Panc1 (cell line): ENCODE data around the gene OR1I1. TPM values are rescaled to one million over a fixed set of nuclear protein-coding genes. Genes with fewer than 3 reads are reported as not detected.

ENCODE experiments used
- ATAC-seq: fragments of 200-7000 bp; cut with Tn5 transposase; 2 replicates; pipeline ENCODE4 v1.9.1; 2020; ENCODE audit warnings: mild to moderate bottlenecking, moderate library complexity
- BruUV-seq: library from RNA; stranded (reverse); fragments of 400-500 nt; replicated peaks from 2 replicates; lab custom pipeline; 2021; lab: Mats Ljungman, UMichigan
- CTCF ChIA-PET: fragments of 300-600 bp; sonication (Branson Sonifier 250); formaldehyde crosslinking; loops from one replicate; lab custom pipeline; 2022; ENCODE audit warnings: antibody characterized with exemption; lab: Charles Lee
- POLR2A ChIA-PET: fragments of 300-600 bp; sonication (Branson Sonifier 250); formaldehyde crosslinking; loops from one replicate; lab custom pipeline; 2022; ENCODE audit warnings: antibody characterized with exemption; lab: Charles Lee
- DNase-seq: peaks from one replicate; pipeline ENCODE4 v3.0.0-alpha.2; 2010; ENCODE audit warnings: low read depth, low spot score
- H3K27ac ChIP-seq: 2 replicates; pipeline ENCODE4 v1.5.1; 2011; ENCODE audit warnings: mild to moderate bottlenecking, low read length, inconsistent platforms
- H3K27me3 ChIP-seq: fragments of 200-500 bp; sonication (Bioruptor generic); 2 replicates; pipeline ENCODE4 v1.6.0; 2014; ENCODE audit warnings: low read length, inconsistent platforms; ENCODE audit not compliant: control insufficient read depth, insufficient read depth
- H3K36me3 ChIP-seq: fragments of 200-500 bp; sonication (Bioruptor generic); 2 replicates; pipeline ENCODE4 v1.5.1; 2014; ENCODE audit warnings: inconsistent platforms, mild to moderate bottlenecking, low read length, moderate library complexity; ENCODE audit not compliant: control insufficient read depth, insufficient read depth
- H3K4me1 ChIP-seq: 2 replicates; pipeline ENCODE4 v1.5.1; 2011; ENCODE audit warnings: inconsistent platforms, mild to moderate bottlenecking, low read length, moderate library complexity; ENCODE audit not compliant: control insufficient read depth, insufficient read depth
- H3K4me3 ChIP-seq, 2 experiments: 2 replicates each; pipeline ENCODE4 v1.5.1; 2011 to 2012; ENCODE audit warnings: low read depth in 2 of 2, low read length in 2 of 2, mild to moderate bottlenecking in 2 of 2, inconsistent platforms in 1 of 2, moderate library complexity in 1 of 2
- H3K9me3 ChIP-seq: fragments of 200-500 bp; sonication (Bioruptor generic); 2 replicates; pipeline ENCODE4 v1.5.1; 2014; ENCODE audit warnings: low read depth, mild to moderate bottlenecking, inconsistent platforms, low read length, moderate library complexity; ENCODE audit not compliant: control insufficient read depth, insufficient read depth
- POLR2AphosphoS5 ChIP-seq: IDR thresholded peaks from 2 replicates; pipeline ENCODE4 v1.6.1; 2012; ENCODE audit warnings: mild to moderate bottlenecking, low read depth, low read length, moderate library complexity
- SIN3A ChIP-seq: IDR thresholded peaks from 2 replicates; pipeline ENCODE4 v1.6.1; 2012; ENCODE audit warnings: low read depth, mild to moderate bottlenecking, low read length, moderate library complexity, borderline replicate concordance; ENCODE audit not compliant: insufficient read depth
- TCF7L2 ChIP-seq: IDR thresholded peaks from 2 replicates; pipeline ENCODE4 v1.6.1; 2011; ENCODE audit warnings: mild to moderate bottlenecking, low read depth, low read length, inconsistent platforms
- in situ Hi-C: cut with HindIII; loops from 2 replicates; pipeline ENCODE4 v1.10.0; 2016; ENCODE audit warnings: low sequenced_read_pairs, low pct_unique_long_range_greater_than_20kb
- intact Hi-C: fragments of 100-400 bp; cut with micrococcal nuclease; formaldehyde crosslinking; loops from one replicate; pipeline ENCODE4 v1.10.0; 2022; ENCODE audit not compliant: unreplicated experiment
- total RNA-seq: library from RNA; stranded (reverse); gene quantifications from one replicate; pipeline ENCODE4 v1.2.1, GENCODE V29; 2021; ENCODE audit not compliant: unreplicated experiment
- TF ChIP-seq, protein P1 (sequence below): fragments of 450-650 bp; IDR thresholded peaks from 2 replicates; pipeline ENCODE4 v1.5.1; 2017; ENCODE audit warnings: mild to moderate bottlenecking
- TF ChIP-seq, protein P2 (sequence below), 2 experiments: IDR thresholded peaks; 2 replicates each; pipeline ENCODE4 v1.6.1; 2011 to 2012; ENCODE audit warnings: low read depth in 2 of 2, control low read depth in 1 of 2, low read length in 1 of 2, mild to moderate bottlenecking in 1 of 2, moderate library complexity in 1 of 2; ENCODE audit not compliant: insufficient read depth in 1 of 2

OR1I1 gene
- total RNA-seq, 1 experiment from 2014 or later, result not detected

GRCh38 chr19:15141143-15141542 lies 59.1 kb downstream of the OR1I1 start:
- ATAC-seq (no peak), DNase-seq (no peak)
- H3K4me1 ChIP-seq, result no peaks in the 10 kb centered on the region
- peaks cover 6% of the 10 kb centered on the region; the same call in 1 of the 2 replicates for H3K9me3 ChIP-seq
- CTCF ChIA-PET, result no interaction called here
- H3K27me3 ChIP-seq, result no peaks in the 10 kb centered on the region
- in situ Hi-C loops (no loop called here), intact Hi-C loops (no loop called here)
- H3K27ac ChIP-seq, result no peak overlapping the region
- H3K4me3 ChIP-seq, result no peak overlapping the region
- no peak for TF ChIP-seq TCF7L2
- TF ChIP-seq, protein P1, sequence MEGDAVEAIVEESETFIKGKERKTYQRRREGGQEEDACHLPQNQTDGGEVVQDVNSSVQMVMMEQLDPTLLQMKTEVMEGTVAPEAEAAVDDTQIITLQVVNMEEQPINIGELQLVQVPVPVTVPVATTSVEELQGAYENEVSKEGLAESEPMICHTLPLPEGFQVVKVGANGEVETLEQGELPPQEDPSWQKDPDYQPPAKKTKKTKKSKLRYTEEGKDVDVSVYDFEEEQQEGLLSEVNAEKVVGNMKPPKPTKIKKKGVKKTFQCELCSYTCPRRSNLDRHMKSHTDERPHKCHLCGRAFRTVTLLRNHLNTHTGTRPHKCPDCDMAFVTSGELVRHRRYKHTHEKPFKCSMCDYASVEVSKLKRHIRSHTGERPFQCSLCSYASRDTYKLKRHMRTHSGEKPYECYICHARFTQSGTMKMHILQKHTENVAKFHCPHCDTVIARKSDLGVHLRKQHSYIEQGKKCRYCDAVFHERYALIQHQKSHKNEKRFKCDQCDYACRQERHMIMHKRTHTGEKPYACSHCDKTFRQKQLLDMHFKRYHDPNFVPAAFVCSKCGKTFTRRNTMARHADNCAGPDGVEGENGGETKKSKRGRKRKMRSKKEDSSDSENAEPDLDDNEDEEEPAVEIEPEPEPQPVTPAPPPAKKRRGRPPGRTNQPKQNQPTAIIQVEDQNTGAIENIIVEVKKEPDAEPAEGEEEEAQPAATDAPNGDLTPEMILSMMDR, result no peak
- TF ChIP-seq, protein P2, sequence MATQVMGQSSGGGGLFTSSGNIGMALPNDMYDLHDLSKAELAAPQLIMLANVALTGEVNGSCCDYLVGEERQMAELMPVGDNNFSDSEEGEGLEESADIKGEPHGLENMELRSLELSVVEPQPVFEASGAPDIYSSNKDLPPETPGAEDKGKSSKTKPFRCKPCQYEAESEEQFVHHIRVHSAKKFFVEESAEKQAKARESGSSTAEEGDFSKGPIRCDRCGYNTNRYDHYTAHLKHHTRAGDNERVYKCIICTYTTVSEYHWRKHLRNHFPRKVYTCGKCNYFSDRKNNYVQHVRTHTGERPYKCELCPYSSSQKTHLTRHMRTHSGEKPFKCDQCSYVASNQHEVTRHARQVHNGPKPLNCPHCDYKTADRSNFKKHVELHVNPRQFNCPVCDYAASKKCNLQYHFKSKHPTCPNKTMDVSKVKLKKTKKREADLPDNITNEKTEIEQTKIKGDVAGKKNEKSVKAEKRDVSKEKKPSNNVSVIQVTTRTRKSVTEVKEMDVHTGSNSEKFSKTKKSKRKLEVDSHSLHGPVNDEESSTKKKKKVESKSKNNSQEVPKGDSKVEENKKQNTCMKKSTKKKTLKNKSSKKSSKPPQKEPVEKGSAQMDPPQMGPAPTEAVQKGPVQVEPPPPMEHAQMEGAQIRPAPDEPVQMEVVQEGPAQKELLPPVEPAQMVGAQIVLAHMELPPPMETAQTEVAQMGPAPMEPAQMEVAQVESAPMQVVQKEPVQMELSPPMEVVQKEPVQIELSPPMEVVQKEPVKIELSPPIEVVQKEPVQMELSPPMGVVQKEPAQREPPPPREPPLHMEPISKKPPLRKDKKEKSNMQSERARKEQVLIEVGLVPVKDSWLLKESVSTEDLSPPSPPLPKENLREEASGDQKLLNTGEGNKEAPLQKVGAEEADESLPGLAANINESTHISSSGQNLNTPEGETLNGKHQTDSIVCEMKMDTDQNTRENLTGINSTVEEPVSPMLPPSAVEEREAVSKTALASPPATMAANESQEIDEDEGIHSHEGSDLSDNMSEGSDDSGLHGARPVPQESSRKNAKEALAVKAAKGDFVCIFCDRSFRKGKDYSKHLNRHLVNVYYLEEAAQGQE (IDR thresholded peaks at IDR 0.05; ENCODE audit: insufficient read depth in 1 of 2, low read depth in 2 of 2, low read length in 1 of 2), result no peak
- TF ChIP-seq POLR2AphosphoS5, result no peak
- no peak for TF ChIP-seq SIN3A
- POLR2A ChIA-PET, result no interaction called here
- H3K36me3 ChIP-seq, result no peaks in the 10 kb centered on the region
- no TSS peak for BruUV-seq

DNA sequence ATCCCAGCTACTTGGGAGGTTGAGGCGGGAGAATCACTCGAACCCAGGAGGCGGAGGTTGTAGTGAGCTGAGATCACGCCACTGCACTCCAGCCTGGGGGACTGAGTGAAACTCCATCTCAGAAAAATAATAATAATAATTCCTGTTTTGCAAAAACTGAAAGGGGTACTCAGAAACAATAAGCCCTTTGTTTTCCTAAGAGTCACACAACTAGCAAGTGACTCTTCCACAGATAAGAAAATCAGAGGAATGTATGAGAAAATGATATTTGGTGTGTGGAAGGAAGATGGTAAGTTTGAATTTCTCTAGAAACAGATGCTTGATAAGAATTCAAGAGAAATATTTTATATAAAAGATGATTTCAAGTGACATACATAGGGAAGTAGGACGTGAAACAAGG lies 60.3 kb downstream of the OR1I1 start:
- Histone ChIP-seq H3K9me3 (peaks cover 6% of the 10 kb centered on the region; the same call in 1 of the 2 replicates), H3K27me3 (no peaks in the 10 kb centered on the region), H3K27ac (no peak overlapping the region), H3K4me1 (no peaks in the 10 kb centered on the region), H3K4me3 (no peak overlapping the region), H3K36me3 (no peaks in the 10 kb centered on the region)
- TF ChIP-seq SIN3A (no peak), TCF7L2 (no peak), POLR2AphosphoS5 (no peak)
- TF ChIP-seq, protein P1, result no peak
- TF ChIP-seq, protein P2 (IDR thresholded peaks at IDR 0.05; ENCODE audit: insufficient read depth in 1 of 2, low read depth in 2 of 2, low read length in 1 of 2), result no peak
- intact Hi-C loops, result no loop called here
- CTCF ChIA-PET, result no interaction called here
- POLR2A ChIA-PET, result no interaction called here
- DNase-seq (no peak), ATAC-seq (no peak)
- no TSS peak for BruUV-seq
- in situ Hi-C loops, result no loop called here
